ENCODE data around the gene MUCL3. TPM values are rescaled to one million over a fixed set of nuclear protein-coding genes. Genes with fewer than 3 reads are reported as not detected.
A peak's percentile ranks its signal among the peaks of the same experiment; 100 is the strongest.

The MUCL3 gene
- total RNA-seq, 4 donors from 2014 or later: not detected

GRCh38 chr6:30938730-30939129 is 2.0 kb upstream of the MUCL3 start:
- intact Hi-C loops (cut with DNase I; ENCODE audit: low total_unique reads): no loop called here
- no peak for ATAC-seq

GRCh38 chr6:30939473-30939872 is 1.3 kb upstream of the MUCL3 start:
- Histone ChIP-seq H3K27me3 (peaks cover 0 to 9% (median 0%) of the 10 kb centered on the region in 3 donors), H3K4me3 (no peak overlapping the region), H3K27ac (no peak overlapping the region), H3K36me3 (no peaks in the 10 kb centered on the region), H3K9me3 (no peaks in the 10 kb centered on the region), H3K4me1 (no peaks in the 10 kb centered on the region)
- no peak for DNase-seq
- in situ Hi-C loops (cut with MboI; ENCODE audit: low sequenced_read_pairs in 4 of 4): no loop called here
- intact Hi-C loops (cut with DNase I; ENCODE audit: low total_unique reads): no loop called here
- ATAC-seq: no peak
- TF ChIP-seq POLR2A (IDR thresholded peaks at IDR 0.05) (no peak), CTCF (IDR thresholded peaks at IDR 0.05 in 4 of 5, conservative IDR thresholded peaks at IDR 0.05 in 1 of 5) (no peak)

More at GRCh38 chr6:30938730-30939129, 2.0 kb upstream of the MUCL3 start:
- in situ Hi-C loops (cut with MboI; ENCODE audit: low sequenced_read_pairs in 4 of 4): no loop called here
- peaks cover 0 to 9% (median 0%) of the 10 kb centered on the region in 3 donors for H3K27me3 ChIP-seq
- no peaks in the 10 kb centered on the region for H3K36me3 ChIP-seq
- no peaks in the 10 kb centered on the region for H3K4me1 ChIP-seq
- TF ChIP-seq CTCF (IDR thresholded peaks at IDR 0.05 in 4 of 5, conservative IDR thresholded peaks at IDR 0.05 in 1 of 5) (no peak), POLR2A (IDR thresholded peaks at IDR 0.05) (no peak)
- no peak overlapping the region for H3K4me3 ChIP-seq
- no peak for DNase-seq
- H3K27ac ChIP-seq: no peak overlapping the region
- H3K9me3 ChIP-seq: no peaks in the 10 kb centered on the region

GRCh38 chr6:30942338-30943060 is 1.7 kb downstream of the MUCL3 start:
- Histone ChIP-seq H3K9me3 (no peaks in the 10 kb centered on the region), H3K4me3 (no peak overlapping the region), H3K27me3 (peaks cover 0 to 9% (median 0%) of the 10 kb centered on the region in 3 donors), H3K27ac (no peak overlapping the region), H3K4me1 (no peaks in the 10 kb centered on the region), H3K36me3 (no peaks in the 10 kb centered on the region)
- intact Hi-C loops (cut with DNase I; ENCODE audit: low total_unique reads): no loop called here
- ATAC-seq (peak; percentile 45 to 67), DNase-seq (peak in 1 of 2 donors; percentile 46)
- TF ChIP-seq CTCF (IDR thresholded peaks at IDR 0.05 in 4 of 5, conservative IDR thresholded peaks at IDR 0.05 in 1 of 5) (peak in 3 of 5 experiments; percentile 13 to 36 (median 25)), POLR2A (IDR thresholded peaks at IDR 0.05) (no peak)
- in situ Hi-C loops (cut with MboI; ENCODE audit: low sequenced_read_pairs in 4 of 4): no loop called here

- ATAC-seq (no peak), DNase-seq (no peak)
- Histone ChIP-seq H3K4me1 (no peaks in the 10 kb centered on the region), H3K4me3 (no peak overlapping the region), H3K27ac (no peak overlapping the region), H3K9me3 (no peaks in the 10 kb centered on the region), H3K27me3 (peaks cover 0 to 9% (median 0%) of the 10 kb centered on the region in 3 donors), H3K36me3 (no peaks in the 10 kb centered on the region)
- in situ Hi-C loops (cut with MboI; ENCODE audit: low sequenced_read_pairs in 4 of 4) (no loop called here), intact Hi-C loops (cut with DNase I; ENCODE audit: low total_unique reads) (no loop called here)
- TF ChIP-seq POLR2A (IDR thresholded peaks at IDR 0.05) (no peak), CTCF (IDR thresholded peaks at IDR 0.05 in 4 of 5, conservative IDR thresholded peaks at IDR 0.05 in 1 of 5) (no peak)
These were observed 3.3 kb downstream of the MUCL3 start for GRCh38 chr6:30944051-30944450.
